Measurements from ENCODE around the gene GEMIN5. TPM values are rescaled to one million over a fixed set of nuclear protein-coding genes. Genes with fewer than 3 reads are reported as not detected.

Gene GEMIN5
- total RNA-seq, 1 experiment from 2014 or later: 50.6 TPM

- no peak for DNase-seq (ENCODE audit: low spot score)
- POLR2A ChIA-PET (ENCODE audit: low non-redundant PET): no interaction called here
- Histone ChIP-seq H3K36me3 (ENCODE audit: insufficient read depth, low read length, poor library complexity, severe bottlenecking) (peaks cover 56% of the 10 kb centered on the region), H3K4me1 (ENCODE audit: insufficient read depth, low read length, poor library complexity, severe bottlenecking) (no peaks in the 10 kb centered on the region), H3K9me3 (ENCODE audit: low read depth, low read length, poor library complexity, severe bottlenecking) (peaks cover 13% of the 10 kb centered on the region), H3K27me3 (replicated peaks; ENCODE audit: insufficient read depth, low read depth, low read length, poor library complexity) (no peaks in the 10 kb centered on the region), H3K4me3 (ENCODE audit: low read depth, low read length, poor library complexity, severe bottlenecking) (no peak overlapping the region), H3K27ac (ENCODE audit: low read depth, low read length, poor library complexity, severe bottlenecking) (no peak overlapping the region)
- BruUV-seq (replicated peaks): no TSS peak
- CTCF ChIA-PET: no interaction called here
- intact Hi-C loops (cut with micrococcal nuclease; ENCODE audit: unreplicated experiment): no loop called here
- TF ChIP-seq EZH2 (IDR thresholded peaks at IDR 0.05; ENCODE audit: borderline replicate concordance, low read depth, low read length, poor library complexity, severe bottlenecking) (no peak), CTCF (conservative IDR thresholded peaks at IDR 0.05; ENCODE audit: low read depth, low read length) (no peak)
Observed at GRCh38 chr5:154885439-154885838, 52.6 kb downstream of the GEMIN5 start.

GRCh38 chr5:154884424-154884823 is 53.6 kb downstream of the GEMIN5 start:
- Histone ChIP-seq H3K4me3 (ENCODE audit: low read depth, low read length, poor library complexity, severe bottlenecking) (no peak overlapping the region), H3K4me1 (ENCODE audit: insufficient read depth, low read length, poor library complexity, severe bottlenecking) (no peaks in the 10 kb centered on the region), H3K9me3 (ENCODE audit: low read depth, low read length, poor library complexity, severe bottlenecking) (peaks cover 13% of the 10 kb centered on the region), H3K36me3 (ENCODE audit: insufficient read depth, low read length, poor library complexity, severe bottlenecking) (peaks cover 47% of the 10 kb centered on the region), H3K27ac (ENCODE audit: low read depth, low read length, poor library complexity, severe bottlenecking) (no peak overlapping the region), H3K27me3 (replicated peaks; ENCODE audit: insufficient read depth, low read depth, low read length, poor library complexity) (no peaks in the 10 kb centered on the region)
- intact Hi-C loops (cut with micrococcal nuclease; ENCODE audit: unreplicated experiment): no loop called here
- ChIA-PET POLR2A (ENCODE audit: low non-redundant PET) (no interaction called here), CTCF (no interaction called here)
- no TSS peak for BruUV-seq (replicated peaks)
- DNase-seq (ENCODE audit: low spot score): no peak
- TF ChIP-seq EZH2 (IDR thresholded peaks at IDR 0.05; ENCODE audit: borderline replicate concordance, low read depth, low read length, poor library complexity, severe bottlenecking) (no peak), CTCF (conservative IDR thresholded peaks at IDR 0.05; ENCODE audit: low read depth, low read length) (no peak)

GRCh38 chr5:154881986-154882385 is 56.0 kb downstream of the GEMIN5 start:
- ChIA-PET POLR2A (ENCODE audit: low non-redundant PET) (no interaction called here), CTCF (no interaction called here)
- BruUV-seq (replicated peaks): no TSS peak
- H3K4me3 ChIP-seq (ENCODE audit: low read depth, low read length, poor library complexity, severe bottlenecking): no peak overlapping the region
- TF ChIP-seq CTCF (conservative IDR thresholded peaks at IDR 0.05; ENCODE audit: low read depth, low read length) (no peak), EZH2 (IDR thresholded peaks at IDR 0.05; ENCODE audit: borderline replicate concordance, low read depth, low read length, poor library complexity, severe bottlenecking) (no peak)
- DNase-seq (ENCODE audit: low spot score): no peak
- no peak overlapping the region for H3K27ac ChIP-seq (ENCODE audit: low read depth, low read length, poor library complexity, severe bottlenecking)
- intact Hi-C loops (cut with micrococcal nuclease; ENCODE audit: unreplicated experiment): no loop called here
- no peaks in the 10 kb centered on the region for H3K27me3 ChIP-seq (replicated peaks; ENCODE audit: insufficient read depth, low read depth, low read length, poor library complexity)
- H3K4me1 ChIP-seq (ENCODE audit: insufficient read depth, low read length, poor library complexity, severe bottlenecking): no peaks in the 10 kb centered on the region
- H3K36me3 ChIP-seq (ENCODE audit: insufficient read depth, low read length, poor library complexity, severe bottlenecking): peaks cover 29% of the 10 kb centered on the region
- H3K9me3 ChIP-seq (ENCODE audit: low read depth, low read length, poor library complexity, severe bottlenecking): peaks cover 24% of the 10 kb centered on the region
